AG04449 (cell line): ENCODE data around the gene SPTLC3.

ENCODE experiments used
- CTCF ChIA-PET: fragments of 350-600 bp; formaldehyde crosslinking; extraction: SDS; loops from one replicate; lab custom pipeline; 2021; ENCODE audit warnings: antibody characterized with exemption; lab: Yijun Ruan, JAX
- POLR2A ChIA-PET: fragments of 400-600, 350-600 bp; formaldehyde crosslinking; extraction: SDS; loops from one replicate; lab custom pipeline; 2020; ENCODE audit warnings: antibody characterized with exemption, inconsistent platforms; lab: Yijun Ruan, JAX
- DNase-seq: peaks from one replicate; pipeline ENCODE4 v3.0.0-alpha.2; 2010; ENCODE audit warnings: low read depth, low spot score
- H3K4me3 ChIP-seq: 2 replicates; pipeline ENCODE4 v1.5.1; 2011; ENCODE audit warnings: low read depth, mild to moderate bottlenecking, control low read depth, low read length
- CTCF ChIP-seq: IDR thresholded peaks from one replicate; pipeline ENCODE4 v1.5.1; 2011; ENCODE audit warnings: mild to moderate bottlenecking, moderate library complexity, low read length, control low read depth, inconsistent platforms; ENCODE audit not compliant: insufficient read depth; ENCODE audit errors: missing control alignments

The SPTLC3 gene

GRCh38 chr20:13061381-13061780 is 52.6 kb downstream of the SPTLC3 start:
- ChIA-PET POLR2A (no interaction called here), CTCF (no interaction called here)
- no peak for TF ChIP-seq CTCF
- no peak for DNase-seq
- H3K4me3 ChIP-seq, result no peak overlapping the region

GRCh38 chr20:13062789-13063188 is 54.0 kb downstream of the SPTLC3 start:
- no peak overlapping the region for H3K4me3 ChIP-seq
- ChIA-PET POLR2A (no interaction called here), CTCF (no interaction called here)
- no peak for TF ChIP-seq CTCF
- DNase-seq, result no peak

GRCh38 chr20:13068336-13068735 is 59.6 kb downstream of the SPTLC3 start:
- TF ChIP-seq CTCF, result no peak
- ChIA-PET POLR2A (no interaction called here), CTCF (no interaction called here)
- no peak for DNase-seq
- H3K4me3 ChIP-seq, result no peak overlapping the region

GRCh38 chr20:13081877-13082276 is 73.1 kb downstream of the SPTLC3 start:
- POLR2A ChIA-PET, result no interaction called here
- no peak for TF ChIP-seq CTCF

GRCh38 chr20:13082378-13082777 is 73.6 kb downstream of the SPTLC3 start:
- DNase-seq, result no peak
- ChIA-PET CTCF (interaction anchor here (1.2 kb wide), 1 partner anchor 111 kb away, joined by 3 read pairs; no protein-coding TSS in a partner anchor), POLR2A (no interaction called here)
- H3K4me3 ChIP-seq, result no peak overlapping the region
- no peak for TF ChIP-seq CTCF

More at GRCh38 chr20:13081877-13082276, 73.1 kb downstream of the SPTLC3 start:
- H3K4me3 ChIP-seq, result no peak overlapping the region
- CTCF ChIA-PET, result no interaction called here
- DNase-seq, result no peak

GRCh38 chr20:13085275-13085674 is 76.5 kb downstream of the SPTLC3 start:
- POLR2A ChIA-PET, result no interaction called here

More at GRCh38 chr20:13085275-13085674, 76.5 kb downstream of the SPTLC3 start:
- no peak for DNase-seq
- no peak overlapping the region for H3K4me3 ChIP-seq
- TF ChIP-seq CTCF, result no peak
- CTCF ChIA-PET, result no interaction called here
